Astrocyte of the hippocampus (primary cell): ENCODE results near the gene PLEKHM3.

ENCODE experiments used
- DNase-seq: peaks from one replicate; pipeline ENCODE4 v3.0.0; 2011; ENCODE audit warnings: low read depth, low spot score

Gene PLEKHM3

GRCh38 chr2:207860685-207861084 lies 164.6 kb downstream of the PLEKHM3 start:
- DNase-seq, result no peak

- no peak for DNase-seq
Measured at GRCh38 chr2:207855591-207855990, 169.7 kb downstream of the PLEKHM3 start.

- DNase-seq, result peak; percentile 89
Measured at GRCh38 chr2:207854484-207855440, 170.6 kb downstream of the PLEKHM3 start.

- DNase-seq, result no peak
Measured at GRCh38 chr2:207852791-207853190, 172.5 kb downstream of the PLEKHM3 start.

- DNase-seq, result peak; percentile 60
Measured at GRCh38 chr2:207849443-207849842, 175.9 kb downstream of the PLEKHM3 start.

GRCh38 chr2:207848545-207848928 lies 176.8 kb downstream of the PLEKHM3 start:
- DNase-seq, result no peak

GRCh38 chr2:207847807-207848544 lies 177.4 kb downstream of the PLEKHM3 start:
- peak; percentile 98 for DNase-seq

GRCh38 chr2:207847098-207847806 lies 178.1 kb downstream of the PLEKHM3 start:
- no peak for DNase-seq

GRCh38 chr2:207845202-207845864 lies 180.0 kb downstream of the PLEKHM3 start:
- no peak for DNase-seq

- DNase-seq, result no peak
Measured at GRCh38 chr2:207844648-207845047, 180.7 kb downstream of the PLEKHM3 start.

- DNase-seq, result no peak
Measured at GRCh38 chr2:207840101-207840500, 185.2 kb downstream of the PLEKHM3 start.

- no peak for DNase-seq
Measured at GRCh38 chr2:207839575-207839974, 185.8 kb downstream of the PLEKHM3 start.

- no peak for DNase-seq
Measured at GRCh38 chr2:207839028-207839427, 186.3 kb downstream of the PLEKHM3 start.

- peak; percentile 61 for DNase-seq
Measured at GRCh38 chr2:207836521-207837133, 188.7 kb downstream of the PLEKHM3 start.

- no peak for DNase-seq
Measured at GRCh38 chr2:207835805-207836204, 189.5 kb downstream of the PLEKHM3 start.

GRCh38 chr2:207833251-207833751 lies 192.0 kb downstream of the PLEKHM3 start:
- DNase-seq, result no peak

- no peak for DNase-seq
Measured at GRCh38 chr2:207831584-207832248, 193.6 kb downstream of the PLEKHM3 start.

GRCh38 chr2:207830778-207831438 lies 194.4 kb downstream of the PLEKHM3 start:
- no peak for DNase-seq

GRCh38 chr2:207828361-207829057 lies 196.8 kb downstream of the PLEKHM3 start:
- DNase-seq, result peak; percentile 43
